ENCODE measurements around the gene DOC2B. TPM values are rescaled to one million over a fixed set of nuclear protein-coding genes. Genes with fewer than 3 reads are reported as not detected.

DOC2B gene
- total RNA-seq, 4 donors from 2014 or later, result 4.9 to 41.9 (median 19.3) TPM

GRCh38 chr17:193426-193810 is 12.0 kb upstream of the DOC2B start:
- ATAC-seq (ENCODE audit: low FRiP score) (no peak), DNase-seq (ENCODE audit: low spot score) (no peak)
- no peak for TF ChIP-seq CTCF (IDR thresholded peaks at IDR 0.05)

GRCh38 chr17:192666-193425 is 11.4 kb upstream of the DOC2B start:
- ATAC-seq (ENCODE audit: low FRiP score) (no peak), DNase-seq (ENCODE audit: low spot score) (no peak)
- TF ChIP-seq CTCF (IDR thresholded peaks at IDR 0.05), result no peak

GRCh38 chr17:189444-189843 is 8.0 kb upstream of the DOC2B start:
- no peak for TF ChIP-seq CTCF (IDR thresholded peaks at IDR 0.05)
- DNase-seq (ENCODE audit: low spot score), result no peak
- ATAC-seq (ENCODE audit: low FRiP score), result no peak

GRCh38 chr17:187130-187529 is 5.7 kb upstream of the DOC2B start:
- no peak for ATAC-seq (ENCODE audit: low FRiP score)
- DNase-seq (ENCODE audit: low spot score), result no peak
- TF ChIP-seq CTCF (IDR thresholded peaks at IDR 0.05), result no peak

- no peak for DNase-seq (ENCODE audit: low spot score)
- no peak for ATAC-seq (ENCODE audit: low FRiP score)
- no peak for TF ChIP-seq CTCF (IDR thresholded peaks at IDR 0.05)
Observed at GRCh38 chr17:185445-186138, 4.1 kb upstream of the DOC2B start.

- no peak for TF ChIP-seq CTCF (IDR thresholded peaks at IDR 0.05)
- ATAC-seq (ENCODE audit: low FRiP score) (no peak), DNase-seq (ENCODE audit: low spot score) (no peak)
Observed at GRCh38 chr17:183021-183420, 1.6 kb upstream of the DOC2B start.
